IMR-90 (cell line): ENCODE measurements around the gene ITGA4. TPM values are rescaled to one million over a fixed set of nuclear protein-coding genes. Genes with fewer than 3 reads are reported as not detected.

ENCODE experiments used
- ATAC-seq: fragments of 200-7000 bp; cut with Tn5 transposase; 2 replicates; pipeline ENCODE4 v1.9.1; 2020; ENCODE audit warnings: low read depth, mild to moderate bottlenecking, moderate library complexity
- BruUV-seq: library from RNA; stranded (reverse); fragments of 400-500 nt; replicated peaks from 2 replicates; lab custom pipeline; 2021; lab: Mats Ljungman, UMichigan
- CTCF ChIA-PET: fragments of 300-600 bp; formaldehyde crosslinking; extraction: SDS; loops from one replicate; lab custom pipeline; 2021; ENCODE audit warnings: antibody characterized with exemption; lab: Yijun Ruan, JAX
- POLR2A ChIA-PET: fragments of 300-600 bp; sonication (Branson Sonifier 250); formaldehyde crosslinking; loops from one replicate; lab custom pipeline; 2022; ENCODE audit warnings: antibody characterized with exemption; ENCODE audit not compliant: unreplicated experiment; lab: Charles Lee
- DNase-seq: peaks from one replicate; pipeline ENCODE4 v3.0.0; 2013
- H2AFZ ChIP-seq: replicated peaks from 2 replicates; pipeline ENCODE3; 2013; ENCODE audit warnings: low read length, mild to moderate bottlenecking; ENCODE audit not compliant: poor library complexity
- H2AK5ac ChIP-seq: 2 replicates; pipeline ENCODE4 v1.6.1; 2013; ENCODE audit warnings: low read depth, low read length, inconsistent platforms
- H2AK9ac ChIP-seq: replicated peaks from 2 replicates; pipeline ENCODE3; 2013; ENCODE audit warnings: mild to moderate bottlenecking, low read depth, low read length, moderate library complexity; ENCODE audit not compliant: poor library complexity
- H2BK120ac ChIP-seq: 2 replicates; pipeline ENCODE4 v1.6.1; 2013; ENCODE audit warnings: low read depth, low read length, inconsistent platforms
- H2BK15ac ChIP-seq: 3 replicates; pipeline ENCODE4 v1.6.1; 2013; ENCODE audit warnings: low read depth, low read length, inconsistent platforms
- H2BK20ac ChIP-seq: 2 replicates; pipeline ENCODE4 v1.6.1; 2013; ENCODE audit warnings: low read depth, mild to moderate bottlenecking, inconsistent platforms, low read length, moderate library complexity
- H2BK5ac ChIP-seq: 2 replicates; pipeline ENCODE4 v1.6.1; 2013; ENCODE audit warnings: mild to moderate bottlenecking, low read depth, low read length, inconsistent platforms; ENCODE audit not compliant: poor library complexity, severe bottlenecking
- H3K14ac ChIP-seq: replicated peaks from 2 replicates; pipeline ENCODE4 v1.6.1; 2013; ENCODE audit warnings: low read depth, low read length, inconsistent platforms
- H3K18ac ChIP-seq: 2 replicates; pipeline ENCODE4 v1.6.1; 2013; ENCODE audit warnings: low read depth, low read length, control low read depth
- H3K23ac ChIP-seq: 2 replicates; pipeline ENCODE4 v1.6.1; 2013; ENCODE audit warnings: low read depth, low read length, inconsistent platforms
- H3K27ac ChIP-seq: 2 replicates; pipeline ENCODE4 v1.5.1; 2013; ENCODE audit warnings: mild to moderate bottlenecking, control low read depth, low read length; ENCODE audit not compliant: insufficient read depth
- H3K27me3 ChIP-seq: 2 replicates; pipeline ENCODE4 v1.6.1; 2013; ENCODE audit warnings: low read length; ENCODE audit not compliant: control insufficient read depth, insufficient read depth
- H3K36me3 ChIP-seq: 2 replicates; pipeline ENCODE4 v1.6.1; 2013; ENCODE audit warnings: low read length, mixed read lengths; ENCODE audit not compliant: control insufficient read depth, insufficient read depth
- H3K4ac ChIP-seq: 2 replicates; pipeline ENCODE4 v1.6.1; 2013; ENCODE audit warnings: low read depth, low read length, inconsistent platforms
- H3K4me1 ChIP-seq: 2 replicates; pipeline ENCODE4 v1.6.1; 2013; ENCODE audit warnings: low read length, mixed read lengths; ENCODE audit not compliant: control insufficient read depth, insufficient read depth
- H3K4me2 ChIP-seq: 2 replicates; pipeline ENCODE4 v1.6.1; 2013; ENCODE audit warnings: low read depth, mild to moderate bottlenecking, control low read depth, low read length, moderate library complexity
- H3K4me3 ChIP-seq: 2 replicates; pipeline ENCODE4 v1.5.1; 2013; ENCODE audit warnings: low read depth, mild to moderate bottlenecking, control low read depth, low read length, moderate library complexity; ENCODE audit not compliant: insufficient read depth
- H3K56ac ChIP-seq: 2 replicates; pipeline ENCODE4 v1.6.1; 2013; ENCODE audit warnings: low read length, inconsistent platforms; ENCODE audit not compliant: insufficient read depth; ENCODE audit errors: extremely low read depth
- H3K79me1 ChIP-seq, 2 experiments: 2 replicates each; pipeline ENCODE4 v1.6.1; 2013; ENCODE audit warnings: low read length in 2 of 2, inconsistent platforms in 1 of 2, low read depth in 1 of 2
- H3K9ac ChIP-seq: 2 replicates; pipeline ENCODE4 v1.6.1; 2013; ENCODE audit warnings: low read depth, low read length, control low read depth
- H3K9me1 ChIP-seq: 2 replicates; pipeline ENCODE4 v1.6.1; 2013; ENCODE audit warnings: low read length, inconsistent platforms; ENCODE audit not compliant: insufficient read depth
- H3K9me3 ChIP-seq: 2 replicates; pipeline ENCODE4 v1.6.1; 2013; ENCODE audit warnings: low read length; ENCODE audit not compliant: control insufficient read depth, insufficient read depth
- H4K20me1 ChIP-seq: 2 replicates; pipeline ENCODE4 v1.6.1; 2013; ENCODE audit warnings: low read length, inconsistent platforms; ENCODE audit not compliant: insufficient read depth
- H4K5ac ChIP-seq: 2 replicates; pipeline ENCODE4 v1.6.1; 2013; ENCODE audit warnings: mild to moderate bottlenecking, low read depth, low read length, control low read depth
- H4K8ac ChIP-seq, 2 experiments: 2 replicates each; pipeline ENCODE4 v1.6.1; 2013; ENCODE audit warnings: low read depth in 2 of 2, low read length in 2 of 2, control low read depth in 1 of 2, inconsistent platforms in 1 of 2
- H4K91ac ChIP-seq: 2 replicates; pipeline ENCODE4 v1.6.1; 2013; ENCODE audit warnings: low read depth, low read length, inconsistent platforms; ENCODE audit not compliant: insufficient read depth
- CHD1 ChIP-seq: IDR thresholded peaks from 2 replicates; pipeline ENCODE4 v1.6.1; 2012; ENCODE audit warnings: low read depth, low read length, improper control_type of control experiment
- MAZ ChIP-seq: IDR thresholded peaks from 2 replicates; pipeline ENCODE4 v1.6.1; 2012; ENCODE audit warnings: low read depth, mild to moderate bottlenecking, low read length, improper control_type of control experiment, moderate library complexity, borderline replicate concordance
- WGBS, 2 experiments: methylation state at CpG; one replicate each; pipeline versions ENCODE4 v1.1.5 to v1.1.7; 2013; ENCODE audit warnings: missing lambda C conversion rate in 2 of 2; ENCODE audit not compliant: insufficient read length in 1 of 2; ENCODE audit errors: extremely low coverage in 2 of 2; 5-methylcytosine and 5-hydroxymethylcytosine counted together
- dilution Hi-C: fragments of 300-500 bp; cut with HindIII; formaldehyde crosslinking; loops from one replicate; pipeline ENCODE4 v1.14.3; 2018; ENCODE audit warnings: low sequenced_read_pairs; ENCODE audit not compliant: unreplicated experiment
- in situ Hi-C: fragments of 300-500 bp; cut with MboI; formaldehyde crosslinking; loops from 3 replicates; pipeline ENCODE4 v1.14.3; 2019; ENCODE audit warnings: low sequenced_read_pairs, inconsistent platforms, mixed read lengths
- intact Hi-C: fragments of 100-400 bp; cut with micrococcal nuclease; formaldehyde crosslinking; loops from 2 replicates; pipeline ENCODE4 v1.10.0; 2022
- polyA plus RNA-seq, 3 experiments: library from polyadenylated mRNA; depleted of rRNA; stranded (reverse); fragments of >200 nt; gene quantifications; 2 replicates each; pipeline ENCODE4 v1.2.3, GENCODE V29; 2012; ENCODE audit warnings: low replicate concordance in 1 of 3
- total RNA-seq: library from RNA; depleted of rRNA; stranded (reverse); fragments of >200 nt; gene quantifications from 2 replicates; pipeline ENCODE4 v1.2.3, GENCODE V29; 2012

ITGA4 gene
- total and polyA plus RNA-seq, 2 of the 4 experiments (the other 2 are of a cell fraction): 6.9 to 13.6 TPM

- Histone ChIP-seq H4K91ac (no peak overlapping the region), H3K4me1 (no peaks in the 10 kb centered on the region), H2BK5ac (no peak overlapping the region), H3K4me3 (no peak overlapping the region), H3K18ac (no peak overlapping the region), H2AK5ac (no peak overlapping the region), H3K27ac (no peak overlapping the region), H2AFZ (no peak overlapping the region), H4K20me1 (no peaks in the 10 kb centered on the region), H3K14ac (no peak overlapping the region), H3K36me3 (no peaks in the 10 kb centered on the region), H2AK9ac (no peak overlapping the region), H3K23ac (no peak overlapping the region), H2BK120ac (no peak overlapping the region), H2BK20ac (no peak overlapping the region), H3K4ac (no peak overlapping the region), H4K8ac (no peak overlapping the region), H3K9me3 (no peaks in the 10 kb centered on the region), H3K4me2 (no peak overlapping the region), H3K56ac (no peak overlapping the region), H2BK15ac (no peak overlapping the region), H3K27me3 (peaks cover 5% of the 10 kb centered on the region; the same call in 1 of the 2 replicates), H3K9ac (no peak overlapping the region), H4K5ac (no peak overlapping the region), H3K79me1 (no peaks in the 10 kb centered on the region), H3K9me1 (no peaks in the 10 kb centered on the region)
- CTCF ChIA-PET: no interaction called here
- no peak for TF ChIP-seq CHD1
- TF ChIP-seq MAZ: no peak
- no CpG with 5 or more reads among the region's 3 CpGs for WGBS, 2 experiments
- in situ Hi-C loops: no loop called here
- ATAC-seq (no peak), DNase-seq (no peak)
- BruUV-seq: no TSS peak
- dilution Hi-C loops: no loop called here
- intact Hi-C loops: no loop called here
- POLR2A ChIA-PET: no interaction called here
Measured at GRCh38 chr2:181440919-181441318, 16.3 kb upstream of the ITGA4 start.
